ENCODE measurements around the gene MAPKAP1. TPM values are rescaled to one million over a fixed set of nuclear protein-coding genes. Genes with fewer than 3 reads are reported as not detected.

The MAPKAP1 gene
- total and polyA plus RNA-seq, 2 of the 13 experiments (the other 11 are each of a cell fraction or from before 2014, with no cell fraction given), result 45.0 to 64.3 TPM

- in situ Hi-C loops (cut with HindIII; ENCODE audit: extremely low pct_ligation_motif_present, low pct_unique_long_range_greater_than_20kb) (loop anchor here (5.0 kb wide), 1 partner anchor 223 kb away; no protein-coding TSS in a partner anchor), intact Hi-C loops (cut with micrococcal nuclease; ENCODE audit: unreplicated experiment) (loop anchor here (5.0 kb wide), 2 partner anchors 143 to 203 kb away; no protein-coding TSS in a partner anchor)
- H3K79me2 ChIP-seq (ENCODE audit: insufficient read depth, low read length), result peaks cover 11% of the 10 kb centered on the region
- FAIRE-seq (no peak), DNase-seq (ENCODE audit: low spot score) (no peak), ATAC-seq (no peak)
- no peak overlapping the region for H2AFZ ChIP-seq (ENCODE audit: low read length)
- peaks cover 5% of the 10 kb centered on the region for H4K20me1 ChIP-seq (ENCODE audit: insufficient read depth, low read length)
- no TSS peak for BruUV-seq (replicated peaks)
- no peak overlapping the region for H3K4me2 ChIP-seq (ENCODE audit: low read depth, low read length)
- ChIA-PET CTCF (ENCODE audit: low intra/inter-chr PET ratio, low total read pairs) (interaction anchor here (3.8 kb wide), 1 partner anchor 71 kb away, joined by 42 read pairs; no protein-coding TSS in a partner anchor), POLR2A (no interaction called here)
- H3K4me3 ChIP-seq (replicated peaks in 1 of 3; ENCODE audit: insufficient read depth in 1 of 3, low read depth in 2 of 3, low read length in 3 of 3), result no peak overlapping the region
- no peaks in the 10 kb centered on the region for H3K27me3 ChIP-seq (ENCODE audit: control insufficient read depth in 1 of 2, insufficient read depth in 2 of 2, low read length in 2 of 2)
- H3K9me3 ChIP-seq (ENCODE audit: low read length), result no peaks in the 10 kb centered on the region
- TF ChIP-seq ZNF788 (CRISPR knock-in tag; IDR thresholded peaks at IDR 0.05; ENCODE audit: borderline replicate concordance) (no peak), ZNF232 (CRISPR knock-in tag; IDR thresholded peaks at IDR 0.05; ENCODE audit: borderline replicate concordance) (no peak), ZNF724P (CRISPR knock-in tag; IDR thresholded peaks at IDR 0.05; ENCODE audit: borderline replicate concordance) (no peak), MIER3 (CRISPR knock-in tag; IDR thresholded peaks at IDR 0.05; ENCODE audit: borderline replicate concordance) (no peak), ZNF468 (CRISPR knock-in tag; IDR thresholded peaks at IDR 0.05) (no peak), ZNF101 (CRISPR knock-in tag; IDR thresholded peaks at IDR 0.05; ENCODE audit: borderline replicate concordance, low read depth) (no peak), ZNF589 (CRISPR knock-in tag; conservative IDR thresholded peaks at IDR 0.05) (no peak)
- WGBS (ENCODE audit: low lambda C conversion rate), result 100% methylated on average over 1 of the region's 1 CpG
- H3K27ac ChIP-seq (ENCODE audit: extremely low read length, insufficient read depth, low read length), result no peak overlapping the region
- H3K9ac ChIP-seq (ENCODE audit: insufficient read depth, low read depth, low read length), result no peak overlapping the region
- H3K36me3 ChIP-seq (replicated peaks in 1 of 2; ENCODE audit: control insufficient read depth in 1 of 2, insufficient read depth in 2 of 2, low read length in 2 of 2), result no peaks in the 10 kb centered on the region
- peaks cover 20% of the 10 kb centered on the region for H3K4me1 ChIP-seq (ENCODE audit: insufficient read depth, low read length)
Observed at GRCh38 chr9:125630436-125630835, 76.6 kb downstream of the MAPKAP1 start.

- no peak overlapping the region for H3K27ac ChIP-seq (ENCODE audit: extremely low read length, insufficient read depth, low read length)
- WGBS (ENCODE audit: low lambda C conversion rate), result 95% methylated on average over 3 of the region's 3 CpGs
- no TSS peak for BruUV-seq (replicated peaks)
- ChIA-PET CTCF (ENCODE audit: low intra/inter-chr PET ratio, low total read pairs) (interaction anchor here (3.8 kb wide), 1 partner anchor 70 kb away, joined by 42 read pairs; no protein-coding TSS in a partner anchor), POLR2A (no interaction called here)
- no peak overlapping the region for H3K4me3 ChIP-seq (replicated peaks in 1 of 3; ENCODE audit: insufficient read depth in 1 of 3, low read depth in 2 of 3, low read length in 3 of 3)
- peaks cover 5% of the 10 kb centered on the region for H4K20me1 ChIP-seq (ENCODE audit: insufficient read depth, low read length)
- no peaks in the 10 kb centered on the region for H3K9me3 ChIP-seq (ENCODE audit: low read length)
- H2AFZ ChIP-seq (ENCODE audit: low read length), result no peak overlapping the region
- no peaks in the 10 kb centered on the region for H3K27me3 ChIP-seq (ENCODE audit: control insufficient read depth in 1 of 2, insufficient read depth in 2 of 2, low read length in 2 of 2)
- ATAC-seq, result no peak
- intact Hi-C loops (cut with micrococcal nuclease; ENCODE audit: unreplicated experiment) (no loop called here), in situ Hi-C loops (cut with HindIII; ENCODE audit: extremely low pct_ligation_motif_present, low pct_unique_long_range_greater_than_20kb) (no loop called here)
- no peaks in the 10 kb centered on the region for H3K36me3 ChIP-seq (replicated peaks in 1 of 2; ENCODE audit: control insufficient read depth in 1 of 2, insufficient read depth in 2 of 2, low read length in 2 of 2)
- DNase-seq (ENCODE audit: low spot score), result no peak
- H3K9ac ChIP-seq (ENCODE audit: insufficient read depth, low read depth, low read length), result no peak overlapping the region
- FAIRE-seq, result no peak
- peaks cover 11% of the 10 kb centered on the region for H3K79me2 ChIP-seq (ENCODE audit: insufficient read depth, low read length)
- H3K4me2 ChIP-seq (ENCODE audit: low read depth, low read length), result no peak overlapping the region
- peaks cover 20% of the 10 kb centered on the region for H3K4me1 ChIP-seq (ENCODE audit: insufficient read depth, low read length)
- no peak for TF ChIP-seq NFYC (CRISPR knock-in tag; IDR thresholded peaks at IDR 0.05)
- TF ChIP-seq NR0B2 (CRISPR knock-in tag; IDR thresholded peaks at IDR 0.05), result no peak
- TF ChIP-seq SCMH1 (CRISPR knock-in tag; IDR thresholded peaks at IDR 0.05; ENCODE audit: borderline replicate concordance), result no peak
- no peak for TF ChIP-seq HMGXB3 (CRISPR knock-in tag; IDR thresholded peaks at IDR 0.05; ENCODE audit: borderline replicate concordance)
- no peak for TF ChIP-seq ZNF816 (CRISPR knock-in tag; IDR thresholded peaks at IDR 0.05; ENCODE audit: borderline replicate concordance)
- no peak for TF ChIP-seq BRCA1 (CRISPR knock-in tag; IDR thresholded peaks at IDR 0.05)
- no peak for TF ChIP-seq RCOR2 (CRISPR knock-in tag; IDR thresholded peaks at IDR 0.05)
- no peak for TF ChIP-seq ZNF737 (CRISPR knock-in tag; IDR thresholded peaks at IDR 0.05; ENCODE audit: borderline replicate concordance)
Observed at GRCh38 chr9:125629446-125629845, 77.6 kb downstream of the MAPKAP1 start.

Measured in HepG2 (cell line).